Astrocyte (in vitro differentiated cells and primary cell): ENCODE data around the gene CCDC12. TPM values are rescaled to one million over a fixed set of nuclear protein-coding genes. Genes with fewer than 3 reads are reported as not detected.

Experiments
- DNase-seq: peaks from one replicate; pipeline ENCODE4 v3.0.0-alpha.2; 2010; ENCODE audit warnings: low read depth
- FAIRE-seq: peaks from 2 replicates; lab custom pipeline; 2011; peaks lifted over from hg19 to GRCh38; lab: Jason Lieb, UNC
- H2AFZ ChIP-seq: 2 replicates; pipeline ENCODE4 v1.6.0; 2012; ENCODE audit warnings: low read depth, low read length, inconsistent platforms
- H3K27ac ChIP-seq: 2 replicates; pipeline ENCODE4 v1.5.1; 2011; ENCODE audit warnings: low read depth, low read length, inconsistent platforms
- H3K27me3 ChIP-seq: 2 replicates; pipeline ENCODE4 v1.6.0; 2011; ENCODE audit warnings: low read length, inconsistent platforms; ENCODE audit not compliant: insufficient read depth
- H3K36me3 ChIP-seq: 2 replicates; pipeline ENCODE4 v1.5.1; 2011; ENCODE audit warnings: low read length, inconsistent platforms; ENCODE audit not compliant: insufficient read depth
- H3K4me1 ChIP-seq: 2 replicates; pipeline ENCODE4 v1.5.1; 2011; ENCODE audit warnings: low read length, inconsistent platforms; ENCODE audit not compliant: insufficient read depth
- H3K4me2 ChIP-seq: 2 replicates; pipeline ENCODE4 v1.6.0; 2012; ENCODE audit warnings: low read length, inconsistent platforms
- H3K4me3 ChIP-seq: 2 replicates; pipeline ENCODE4 v1.5.1; 2011; ENCODE audit warnings: low read depth, mild to moderate bottlenecking, low read length, inconsistent platforms; ENCODE audit not compliant: insufficient read depth
- H3K79me2 ChIP-seq: 2 replicates; pipeline ENCODE4 v1.6.0; 2012; ENCODE audit warnings: mild to moderate bottlenecking, low read length, inconsistent platforms; ENCODE audit not compliant: insufficient read depth
- H3K9ac ChIP-seq: 2 replicates; pipeline ENCODE4 v1.6.0; 2012; ENCODE audit warnings: mild to moderate bottlenecking, low read length, inconsistent platforms
- H3K9me3 ChIP-seq: 2 replicates; pipeline ENCODE4 v1.5.1; 2012; ENCODE audit warnings: low read depth, mild to moderate bottlenecking, low read length, inconsistent platforms; ENCODE audit not compliant: insufficient read depth
- H4K20me1 ChIP-seq: 2 replicates; pipeline ENCODE4 v1.6.0; 2012; ENCODE audit warnings: low read length, inconsistent platforms; ENCODE audit not compliant: insufficient read depth
- H3K27ac Mint-ChIP-seq: one replicate; pipeline ENCODE4 v1.8.0; 2021; ENCODE audit warnings: mild to moderate bottlenecking, mixed read lengths; ENCODE audit not compliant: unreplicated experiment
- H3K27me3 Mint-ChIP-seq: one replicate; pipeline ENCODE4 v1.8.0; 2021; ENCODE audit warnings: low read depth, mixed read lengths; ENCODE audit not compliant: unreplicated experiment
- H3K36me3 Mint-ChIP-seq: one replicate; pipeline ENCODE4 v1.8.0; 2021; ENCODE audit warnings: low read depth, mixed read lengths; ENCODE audit not compliant: unreplicated experiment
- H3K4me1 Mint-ChIP-seq: one replicate; pipeline ENCODE4 v1.8.0; 2021; ENCODE audit warnings: low read depth, mixed read lengths; ENCODE audit not compliant: unreplicated experiment
- H3K4me3 Mint-ChIP-seq: one replicate; pipeline ENCODE4 v1.8.0; 2021; ENCODE audit warnings: mild to moderate bottlenecking, moderate library complexity, mixed read lengths; ENCODE audit not compliant: unreplicated experiment
- H3K9me3 Mint-ChIP-seq: one replicate; pipeline ENCODE4 v1.8.0; 2021; ENCODE audit warnings: mild to moderate bottlenecking, mixed read lengths; ENCODE audit not compliant: unreplicated experiment
- CTCF ChIP-seq: IDR thresholded peaks from 2 replicates; pipeline ENCODE4 v1.5.1; 2011; ENCODE audit warnings: low read depth, mild to moderate bottlenecking, inconsistent platforms, low read length, moderate library complexity; ENCODE audit not compliant: insufficient read depth
- EZH2 ChIP-seq: IDR thresholded peaks from 2 replicates; pipeline ENCODE4 v1.6.1; 2012; ENCODE audit warnings: mild to moderate bottlenecking, low read length, inconsistent platforms; ENCODE audit not compliant: insufficient read depth
- total RNA-seq: library from RNA; stranded (reverse); gene quantifications from 2 replicates; pipeline ENCODE4 v1.2.1, GENCODE V29; 2021

CCDC12 gene
- total RNA-seq, 1 donor from 2014 or later: 29.0 TPM

GRCh38 chr3:47016086-47016933 is 39.8 kb upstream of the CCDC12 start:
- peak overlapping the region; percentile 41 for H3K9ac ChIP-seq

DNA sequence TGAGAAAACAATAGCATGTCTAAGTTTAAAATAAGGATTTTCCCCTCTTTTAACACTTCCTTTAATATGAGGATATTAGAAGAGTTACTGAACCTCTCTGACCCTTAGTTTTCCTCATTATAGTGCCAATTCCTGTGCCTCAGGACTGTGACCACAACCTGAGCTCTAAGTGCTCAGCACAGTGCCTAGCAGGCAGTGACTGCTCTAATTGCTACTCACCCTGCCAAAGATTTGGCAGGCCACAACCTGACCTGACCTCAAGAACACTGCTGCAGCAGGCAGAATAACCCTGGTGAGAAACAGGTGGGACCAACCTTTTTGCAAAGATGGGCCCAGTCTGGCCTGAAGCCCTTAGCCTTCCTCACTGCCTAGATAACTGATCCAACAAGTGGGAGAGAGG is 38.6 kb upstream of the CCDC12 start:
- Histone ChIP-seq H3K9me3 (no peaks in the 10 kb centered on the region), H3K36me3 (peaks cover 24% of the 10 kb centered on the region), H4K20me1 (peaks cover 18% of the 10 kb centered on the region), H3K79me2 (peaks cover 7% of the 10 kb centered on the region), H3K27me3 (no peaks in the 10 kb centered on the region), H3K9ac (no peak overlapping the region), H3K4me2 (no peak overlapping the region), H3K27ac (no peak overlapping the region), H3K4me1 (peaks cover 31% of the 10 kb centered on the region), H2AFZ (no peak overlapping the region), H3K4me3 (no peak overlapping the region)
- H3K27ac Mint-ChIP-seq: no peak overlapping the region
- no peaks in the 10 kb centered on the region for H3K9me3 Mint-ChIP-seq
- TF ChIP-seq CTCF: no peak
- TF ChIP-seq EZH2: no peak
- no peaks in the 10 kb centered on the region for H3K27me3 Mint-ChIP-seq
- peak overlapping the region; percentile 42 for H3K4me3 Mint-ChIP-seq
- peaks cover 33% of the 10 kb centered on the region for H3K4me1 Mint-ChIP-seq
- no peak for DNase-seq
- H3K36me3 Mint-ChIP-seq: peaks cover 15% of the 10 kb centered on the region
- FAIRE-seq: no peak

More at GRCh38 chr3:47016086-47016933, 39.8 kb upstream of the CCDC12 start:
- FAIRE-seq (no peak), DNase-seq (peak; percentile 38)
- TF ChIP-seq EZH2 (no peak), CTCF (no peak)
- peaks cover 18% of the 10 kb centered on the region for H3K79me2 ChIP-seq
- peak overlapping the region; percentile 72 for H3K4me2 ChIP-seq
- peaks cover 20% of the 10 kb centered on the region for H3K36me3 Mint-ChIP-seq
- no peak overlapping the region for H2AFZ ChIP-seq
- no peaks in the 10 kb centered on the region for H3K9me3 ChIP-seq
- no peaks in the 10 kb centered on the region for H3K9me3 Mint-ChIP-seq
- H3K27me3 ChIP-seq: no peaks in the 10 kb centered on the region
- H3K36me3 ChIP-seq: peaks cover 28% of the 10 kb centered on the region
- H3K4me1 ChIP-seq: peaks cover 29% of the 10 kb centered on the region
- H3K27ac ChIP-seq: peak overlapping the region; percentile 59
- H3K27me3 Mint-ChIP-seq: no peaks in the 10 kb centered on the region
- no peak overlapping the region for H3K4me3 ChIP-seq
- peaks cover 31% of the 10 kb centered on the region for H3K4me1 Mint-ChIP-seq
- no peak overlapping the region for H3K4me3 Mint-ChIP-seq
- H3K27ac Mint-ChIP-seq: peak overlapping the region; percentile 88
- H4K20me1 ChIP-seq: peaks cover 23% of the 10 kb centered on the region

- peaks cover 32% of the 10 kb centered on the region for H3K4me1 Mint-ChIP-seq
These were observed 37.5 kb upstream of the CCDC12 start for GRCh38 chr3:47014036-47014435.

More at GRCh38 chr3:47014036-47014435, 37.5 kb upstream of the CCDC12 start:
- no peak overlapping the region for H3K4me2 ChIP-seq
- no peak overlapping the region for H3K4me3 ChIP-seq
- Mint-ChIP-seq H3K36me3 (peaks cover 7% of the 10 kb centered on the region), H3K4me3 (no peak overlapping the region), H3K9me3 (no peaks in the 10 kb centered on the region), H3K27ac (no peak overlapping the region), H3K27me3 (no peaks in the 10 kb centered on the region)
- H3K79me2 ChIP-seq: no peaks in the 10 kb centered on the region
- H3K27ac ChIP-seq: no peak overlapping the region
- H4K20me1 ChIP-seq: peaks cover 8% of the 10 kb centered on the region
- H3K36me3 ChIP-seq: peaks cover 13% of the 10 kb centered on the region
- H3K9me3 ChIP-seq: no peaks in the 10 kb centered on the region
- TF ChIP-seq CTCF: no peak
- TF ChIP-seq EZH2: no peak
- DNase-seq (no peak), FAIRE-seq (no peak)
- H3K9ac ChIP-seq: no peak overlapping the region
- H3K27me3 ChIP-seq: no peaks in the 10 kb centered on the region
- no peak overlapping the region for H2AFZ ChIP-seq
- H3K4me1 ChIP-seq: peaks cover 39% of the 10 kb centered on the region
